ENCODE data around the gene GPR45.

DNA sequence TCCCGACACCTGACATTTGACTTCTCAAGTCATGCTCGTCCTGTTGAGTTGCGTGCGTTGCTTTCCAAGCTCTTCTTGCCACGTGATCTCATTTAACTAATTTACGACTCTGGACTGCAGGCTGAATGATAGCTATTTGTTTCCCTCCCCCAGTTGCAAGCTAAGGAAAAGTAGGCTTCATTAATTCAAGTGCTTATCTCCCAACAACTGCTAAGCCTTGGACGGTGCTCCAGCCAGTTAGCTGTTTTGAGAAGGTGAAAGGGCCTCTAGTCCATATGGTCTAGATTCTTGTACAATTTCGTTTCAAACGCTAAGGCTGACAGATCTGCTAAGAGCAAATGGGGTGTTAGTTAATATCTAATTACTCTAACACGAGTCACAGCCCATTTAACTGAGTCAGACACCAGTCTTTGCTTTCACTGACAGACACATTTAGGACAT lies 21.1 kb downstream of the GPR45 start:
- TF ChIP-seq, protein P1, sequence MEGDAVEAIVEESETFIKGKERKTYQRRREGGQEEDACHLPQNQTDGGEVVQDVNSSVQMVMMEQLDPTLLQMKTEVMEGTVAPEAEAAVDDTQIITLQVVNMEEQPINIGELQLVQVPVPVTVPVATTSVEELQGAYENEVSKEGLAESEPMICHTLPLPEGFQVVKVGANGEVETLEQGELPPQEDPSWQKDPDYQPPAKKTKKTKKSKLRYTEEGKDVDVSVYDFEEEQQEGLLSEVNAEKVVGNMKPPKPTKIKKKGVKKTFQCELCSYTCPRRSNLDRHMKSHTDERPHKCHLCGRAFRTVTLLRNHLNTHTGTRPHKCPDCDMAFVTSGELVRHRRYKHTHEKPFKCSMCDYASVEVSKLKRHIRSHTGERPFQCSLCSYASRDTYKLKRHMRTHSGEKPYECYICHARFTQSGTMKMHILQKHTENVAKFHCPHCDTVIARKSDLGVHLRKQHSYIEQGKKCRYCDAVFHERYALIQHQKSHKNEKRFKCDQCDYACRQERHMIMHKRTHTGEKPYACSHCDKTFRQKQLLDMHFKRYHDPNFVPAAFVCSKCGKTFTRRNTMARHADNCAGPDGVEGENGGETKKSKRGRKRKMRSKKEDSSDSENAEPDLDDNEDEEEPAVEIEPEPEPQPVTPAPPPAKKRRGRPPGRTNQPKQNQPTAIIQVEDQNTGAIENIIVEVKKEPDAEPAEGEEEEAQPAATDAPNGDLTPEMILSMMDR (conservative IDR thresholded peaks at IDR 0.05; ENCODE audit: low read depth, low read length), result no peak
- TF ChIP-seq EZH2 (IDR thresholded peaks at IDR 0.05; ENCODE audit: borderline replicate concordance, low read depth, low read length, poor library complexity, severe bottlenecking), result no peak
